Skeletal muscle tissue (tissue), 4 donors: ENCODE results near the gene DENND5B. TPM values are rescaled to one million over a fixed set of nuclear protein-coding genes. Genes with fewer than 3 reads are reported as not detected.
"Not testable (repeated sequence)": the region's sequence is repeated elsewhere in the genome, so short reads cannot be mapped to it uniquely, and the experiment has no call there.

Source experiments
- H3K27ac ChIP-seq: one replicate; pipeline ENCODE4 v1.7.0; 2013; ENCODE audit warnings: mild to moderate bottlenecking, low read depth, low read length, inconsistent platforms
- H3K27me3 ChIP-seq, 3 donors: one replicate each; pipeline ENCODE4 v1.7.0; 2013; ENCODE audit warnings: low read length in 3 of 3; ENCODE audit not compliant: control insufficient read depth in 3 of 3, insufficient read depth in 3 of 3
- H3K36me3 ChIP-seq, 3 donors: one replicate each; pipeline ENCODE4 v1.7.0; 2013; ENCODE audit warnings: low read length in 3 of 3; ENCODE audit not compliant: control insufficient read depth in 3 of 3, insufficient read depth in 3 of 3
- H3K4me1 ChIP-seq, 3 donors: one replicate each; pipeline ENCODE4 v1.7.0; 2013; ENCODE audit warnings: low read length in 3 of 3, mild to moderate bottlenecking in 3 of 3; ENCODE audit not compliant: control insufficient read depth in 3 of 3, insufficient read depth in 3 of 3
- H3K4me3 ChIP-seq, 3 donors: one replicate each; pipeline ENCODE4 v1.7.0; 2013; ENCODE audit warnings: low read length in 3 of 3
- H3K9ac ChIP-seq, 3 donors: one replicate each; pipeline ENCODE4 v1.7.0; 2013; ENCODE audit warnings: low read length in 3 of 3, mild to moderate bottlenecking in 3 of 3, moderate library complexity in 2 of 3, low read depth in 1 of 3
- H3K9me3 ChIP-seq, 3 donors: one replicate each; pipeline ENCODE4 v1.7.0; 2013; ENCODE audit warnings: low read length in 3 of 3; ENCODE audit not compliant: control insufficient read depth in 3 of 3
- total RNA-seq: library from RNA; depleted of rRNA; stranded (reverse); fragments of >200 nt; gene quantifications from one replicate; pipeline ENCODE4 v1.2.3, GENCODE V29; 2014
- donor health status: Osteomylitis.

DENND5B gene
- total RNA-seq, 1 donor from 2014 or later, result 29.2 TPM

GRCh38 chr12:31620311-31620710 lies 29.4 kb upstream of the DENND5B start:
- no peak overlapping the region for H3K4me3 ChIP-seq
- no peaks in the 10 kb centered on the region for H3K36me3 ChIP-seq
- no peak overlapping the region for H3K27ac ChIP-seq
- H3K27me3 ChIP-seq, result no peaks in the 10 kb centered on the region
- no peaks in the 10 kb centered on the region for H3K9me3 ChIP-seq
- H3K9ac ChIP-seq, result no peak overlapping the region
- H3K4me1 ChIP-seq, result no peaks in the 10 kb centered on the region

- Histone ChIP-seq H3K4me1 (no peaks in the 10 kb centered on the region), H3K27me3 (no peaks in the 10 kb centered on the region), H3K4me3 (no peak overlapping the region), H3K36me3 (no peaks in the 10 kb centered on the region), H3K9ac (no peak overlapping the region), H3K9me3 (no peaks in the 10 kb centered on the region), H3K27ac (no peak overlapping the region)
Observed at GRCh38 chr12:31618228-31619025, 27.5 kb upstream of the DENND5B start.

- no peaks in the 10 kb centered on the region for H3K9me3 ChIP-seq
- H3K9ac ChIP-seq, result no peak overlapping the region
- no peaks in the 10 kb centered on the region for H3K36me3 ChIP-seq
- no peak overlapping the region for H3K4me3 ChIP-seq
- no peaks in the 10 kb centered on the region for H3K27me3 ChIP-seq
- no peaks in the 10 kb centered on the region for H3K4me1 ChIP-seq
- no peak overlapping the region for H3K27ac ChIP-seq
Observed at GRCh38 chr12:31612819-31613218, 21.9 kb upstream of the DENND5B start.

- H3K4me3 ChIP-seq, H3K27me3 ChIP-seq, H3K9ac ChIP-seq: not testable (repeated sequence)
Observed at GRCh38 chr12:31608299-31608698, 17.4 kb upstream of the DENND5B start.

GRCh38 chr12:31605531-31605930 lies 14.6 kb upstream of the DENND5B start:
- no peaks in the 10 kb centered on the region for H3K9me3 ChIP-seq
- no peak overlapping the region for H3K4me3 ChIP-seq
- no peaks in the 10 kb centered on the region for H3K27me3 ChIP-seq
- no peak overlapping the region for H3K27ac ChIP-seq
- no peaks in the 10 kb centered on the region for H3K36me3 ChIP-seq
- no peaks in the 10 kb centered on the region for H3K4me1 ChIP-seq
- H3K9ac ChIP-seq, result no peak overlapping the region

More at GRCh38 chr12:31608299-31608698, 17.4 kb upstream of the DENND5B start:
- not testable (repeated sequence) for H3K36me3 ChIP-seq, H3K4me1 ChIP-seq, H3K9me3 ChIP-seq, H3K27ac ChIP-seq

GRCh38 chr12:31603546-31604009 lies 12.6 kb upstream of the DENND5B start:
- Histone ChIP-seq H3K9ac (no peak overlapping the region), H3K27ac (no peak overlapping the region), H3K27me3 (no peaks in the 10 kb centered on the region), H3K9me3 (no peaks in the 10 kb centered on the region), H3K4me1 (no peaks in the 10 kb centered on the region), H3K4me3 (no peak overlapping the region), H3K36me3 (no peaks in the 10 kb centered on the region)

- no peak overlapping the region for H3K4me3 ChIP-seq
Observed at GRCh38 chr12:31600750-31601149, 9.8 kb upstream of the DENND5B start.

GRCh38 chr12:31600252-31600651 lies 9.3 kb upstream of the DENND5B start:
- Histone ChIP-seq H3K36me3 (no peaks in the 10 kb centered on the region), H3K27ac (no peak overlapping the region), H3K4me1 (no peaks in the 10 kb centered on the region), H3K9me3 (no peaks in the 10 kb centered on the region), H3K9ac (no peak overlapping the region), H3K4me3 (no peak overlapping the region), H3K27me3 (no peaks in the 10 kb centered on the region)

More at GRCh38 chr12:31600750-31601149, 9.8 kb upstream of the DENND5B start:
- no peak overlapping the region for H3K9ac ChIP-seq
- H3K27me3 ChIP-seq, result no peaks in the 10 kb centered on the region
- H3K9me3 ChIP-seq, result no peaks in the 10 kb centered on the region
- H3K4me1 ChIP-seq, result no peaks in the 10 kb centered on the region
- no peaks in the 10 kb centered on the region for H3K36me3 ChIP-seq
- no peak overlapping the region for H3K27ac ChIP-seq

GRCh38 chr12:31599053-31599452 lies 8.1 kb upstream of the DENND5B start:
- Histone ChIP-seq H3K9ac (no peak overlapping the region), H3K36me3 (no peaks in the 10 kb centered on the region), H3K4me1 (peaks cover 0 to 4% (median 2%) of the 10 kb centered on the region in 3 donors), H3K4me3 (no peak overlapping the region), H3K27me3 (no peaks in the 10 kb centered on the region), H3K27ac (no peak overlapping the region), H3K9me3 (no peaks in the 10 kb centered on the region)

GRCh38 chr12:31597066-31597465 lies 6.1 kb upstream of the DENND5B start:
- H3K27ac ChIP-seq, result no peak overlapping the region
- H3K36me3 ChIP-seq, result no peaks in the 10 kb centered on the region
- H3K9ac ChIP-seq, result no peak overlapping the region
- peaks cover 0 to 4% (median 2%) of the 10 kb centered on the region in 3 donors for H3K4me1 ChIP-seq
- H3K4me3 ChIP-seq, result no peak overlapping the region
- no peaks in the 10 kb centered on the region for H3K27me3 ChIP-seq
- H3K9me3 ChIP-seq, result no peaks in the 10 kb centered on the region
